IPS-18c (cell line): ENCODE results near the gene NDUFS2.
A peak's percentile ranks its signal among the peaks of the same experiment; 100 is the strongest.

Source experiments
- H3K4me3 ChIP-seq: 2 replicates; pipeline ENCODE4 v1.7.0; 2013; ENCODE audit warnings: low read depth, mild to moderate bottlenecking, low read length, moderate library complexity; ENCODE audit not compliant: insufficient read depth
- H3K9me3 ChIP-seq: one replicate; pipeline ENCODE4 v1.6.1; 2013; ENCODE audit warnings: mild to moderate bottlenecking, low read length, moderate library complexity; ENCODE audit not compliant: control insufficient read depth, insufficient read depth

Gene NDUFS2

GRCh38 chr1:161166669-161167548 lies 35.3 kb upstream of the NDUFS2 start:
- peak overlapping the region; percentile 98 for H3K4me3 ChIP-seq
- no peaks in the 10 kb centered on the region for H3K9me3 ChIP-seq

GRCh38 chr1:161168906-161169305 lies 33.3 kb upstream of the NDUFS2 start:
- Histone ChIP-seq H3K9me3 (no peaks in the 10 kb centered on the region), H3K4me3 (no peak overlapping the region)

GRCh38 chr1:161171191-161171590 lies 31.0 kb upstream of the NDUFS2 start:
- Histone ChIP-seq H3K4me3 (no peak overlapping the region), H3K9me3 (no peaks in the 10 kb centered on the region)

GRCh38 chr1:161171696-161172095 lies 30.5 kb upstream of the NDUFS2 start:
- Histone ChIP-seq H3K9me3 (no peaks in the 10 kb centered on the region), H3K4me3 (no peak overlapping the region)

- Histone ChIP-seq H3K9me3 (no peaks in the 10 kb centered on the region), H3K4me3 (no peak overlapping the region)
Observed at GRCh38 chr1:161172349-161172748, 29.8 kb upstream of the NDUFS2 start.

GRCh38 chr1:161172776-161173376 lies 29.3 kb upstream of the NDUFS2 start:
- H3K4me3 ChIP-seq, result no peak overlapping the region
- no peaks in the 10 kb centered on the region for H3K9me3 ChIP-seq

GRCh38 chr1:161173711-161174110 lies 28.5 kb upstream of the NDUFS2 start:
- Histone ChIP-seq H3K4me3 (no peak overlapping the region), H3K9me3 (no peaks in the 10 kb centered on the region)

GRCh38 chr1:161174911-161175310 lies 27.3 kb upstream of the NDUFS2 start:
- H3K9me3 ChIP-seq, result no peaks in the 10 kb centered on the region
- H3K4me3 ChIP-seq, result no peak overlapping the region

GRCh38 chr1:161175771-161176453 lies 26.3 kb upstream of the NDUFS2 start:
- H3K9me3 ChIP-seq, result no peaks in the 10 kb centered on the region
- H3K4me3 ChIP-seq, result no peak overlapping the region; the same call in 1 of the 2 replicates

- Histone ChIP-seq H3K4me3 (peak overlapping the region; percentile 90), H3K9me3 (no peaks in the 10 kb centered on the region)
Observed at GRCh38 chr1:161176468-161177111, 25.6 kb upstream of the NDUFS2 start.

- peak within 1 kb of the TSS; percentile 90 for H3K4me3 ChIP-seq
- H3K9me3 ChIP-seq, result no peaks in the 10 kb centered on the region
Observed at GRCh38 chr1:161177112-161177935, 24.8 kb upstream of the NDUFS2 start, which contains the start of gene B4GALT3. Gene B4GALT3, minus strand, starts transcription at chr1:161177507. Its CDS starts 1,447 bp downstream, at chr1:161176060.

GRCh38 chr1:161177936-161178244 lies 24.3 kb upstream of the NDUFS2 start:
- Histone ChIP-seq H3K9me3 (no peaks in the 10 kb centered on the region), H3K4me3 (peak overlapping the region; percentile 90; the same call in 1 of the 2 replicates)

- no peak overlapping the region for H3K4me3 ChIP-seq
Observed at GRCh38 chr1:161179698-161180097, 22.5 kb upstream of the NDUFS2 start.

GRCh38 chr1:161180639-161181038 lies 21.5 kb upstream of the NDUFS2 start:
- Histone ChIP-seq H3K9me3 (no peaks in the 10 kb centered on the region), H3K4me3 (no peak overlapping the region)

More at GRCh38 chr1:161179698-161180097, 22.5 kb upstream of the NDUFS2 start:
- no peaks in the 10 kb centered on the region for H3K9me3 ChIP-seq

- Histone ChIP-seq H3K4me3 (no peak overlapping the region), H3K9me3 (no peaks in the 10 kb centered on the region)
Observed at GRCh38 chr1:161182214-161182613, 20.0 kb upstream of the NDUFS2 start.

- no peak overlapping the region for H3K4me3 ChIP-seq
- H3K9me3 ChIP-seq, result no peaks in the 10 kb centered on the region
Observed at GRCh38 chr1:161185282-161185682, 16.9 kb upstream of the NDUFS2 start.
